ENCODE data around the gene MIR17HG.

MIR17HG gene

GRCh38 chr13:91368676-91369440 is 21.4 kb downstream of the MIR17HG start:
- DNase-seq (ENCODE audit: low read depth): no peak

DNA sequence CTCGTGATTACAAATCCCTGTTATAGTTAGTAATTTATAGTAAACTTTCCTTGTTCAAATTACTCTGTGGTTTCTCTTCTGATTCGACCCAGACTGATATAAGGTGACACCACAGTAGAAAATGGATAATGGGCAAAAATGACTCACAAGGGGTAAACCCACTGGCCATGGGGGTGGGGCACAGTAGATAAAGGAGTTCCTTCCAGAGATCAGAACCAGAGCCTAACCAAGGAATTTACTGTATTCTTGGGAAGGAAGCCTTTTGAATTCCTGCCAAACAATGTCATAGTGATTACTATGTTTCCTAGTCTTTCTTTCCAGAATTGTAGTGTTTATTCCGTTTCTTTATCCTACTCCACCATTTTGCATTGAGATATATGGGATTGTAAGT is 21.9 kb downstream of the MIR17HG start:
- no peak for DNase-seq (ENCODE audit: low read depth)

- no peak for DNase-seq (ENCODE audit: low read depth)
These were observed 23.0 kb downstream of the MIR17HG start for GRCh38 chr13:91370501-91370900.

DNA sequence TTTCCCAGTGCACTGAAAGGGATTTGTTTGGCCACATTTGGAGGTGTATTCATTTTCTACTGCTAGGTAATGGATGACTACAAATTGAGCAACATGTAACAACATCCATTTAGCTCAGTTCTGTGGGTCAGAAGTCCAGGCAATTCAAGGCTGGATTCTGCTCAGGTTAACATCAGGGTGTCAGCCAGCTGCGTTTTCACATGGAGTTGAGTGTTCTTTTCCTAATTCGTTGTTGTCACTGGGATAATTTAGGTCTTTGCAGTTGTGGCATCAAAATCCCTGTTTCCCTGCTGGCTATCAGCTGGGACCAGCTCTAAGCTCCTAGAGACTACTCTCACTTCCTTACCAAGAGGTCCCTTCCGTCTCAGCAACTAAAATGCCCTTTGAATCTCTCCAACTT is 25.4 kb downstream of the MIR17HG start:
- no peak for DNase-seq (ENCODE audit: low read depth)

DNA sequence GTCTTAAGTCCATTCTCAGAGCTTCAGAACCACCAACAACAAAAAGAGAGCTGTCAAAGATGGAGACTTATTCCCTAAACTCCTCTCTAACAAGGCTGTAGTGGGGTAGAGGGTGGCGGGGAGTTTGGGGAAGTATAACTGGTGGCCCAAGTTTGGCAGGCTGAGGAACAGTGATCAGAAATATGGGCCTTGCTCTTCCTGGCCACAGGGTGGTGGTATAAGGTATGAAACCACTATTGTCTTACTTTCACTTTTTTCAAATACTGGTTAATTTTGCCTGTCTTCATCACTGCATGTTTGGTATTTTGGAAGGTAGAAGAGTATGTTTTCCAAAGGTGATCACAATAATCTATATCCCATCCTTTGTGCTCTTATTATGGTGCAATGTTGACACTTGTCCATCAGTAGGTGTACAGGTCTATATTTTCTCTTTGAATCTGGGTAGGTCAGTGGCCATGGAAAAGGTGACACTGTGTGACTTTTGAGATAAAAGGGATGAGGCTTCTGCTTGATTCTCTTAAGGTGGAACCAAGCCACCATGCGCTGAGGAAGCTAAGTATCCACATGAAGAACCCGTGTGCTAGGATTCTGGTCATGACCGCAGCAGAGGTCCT is 27.7 kb downstream of the MIR17HG start:
- DNase-seq (ENCODE audit: low read depth): no peak

DNA sequence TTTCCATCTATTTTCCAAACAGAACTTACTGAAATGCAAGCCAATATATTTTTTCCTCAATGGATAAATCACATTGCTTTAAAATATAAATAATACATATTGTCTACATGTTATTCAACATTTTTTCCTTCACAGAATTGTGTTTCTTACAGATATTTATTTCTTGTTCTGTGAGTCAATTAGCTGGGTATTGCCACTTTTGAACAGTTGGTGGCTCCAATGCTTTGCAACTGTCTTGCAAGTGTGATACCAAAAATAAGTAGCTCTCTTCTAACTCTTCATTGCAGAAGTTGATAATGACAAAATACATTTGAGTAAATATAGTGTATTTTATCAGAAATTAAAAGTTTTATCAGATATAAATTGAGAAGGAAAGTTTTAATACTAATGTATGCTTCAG is 33.9 kb downstream of the MIR17HG start:
- DNase-seq (ENCODE audit: low read depth): no peak

DNA sequence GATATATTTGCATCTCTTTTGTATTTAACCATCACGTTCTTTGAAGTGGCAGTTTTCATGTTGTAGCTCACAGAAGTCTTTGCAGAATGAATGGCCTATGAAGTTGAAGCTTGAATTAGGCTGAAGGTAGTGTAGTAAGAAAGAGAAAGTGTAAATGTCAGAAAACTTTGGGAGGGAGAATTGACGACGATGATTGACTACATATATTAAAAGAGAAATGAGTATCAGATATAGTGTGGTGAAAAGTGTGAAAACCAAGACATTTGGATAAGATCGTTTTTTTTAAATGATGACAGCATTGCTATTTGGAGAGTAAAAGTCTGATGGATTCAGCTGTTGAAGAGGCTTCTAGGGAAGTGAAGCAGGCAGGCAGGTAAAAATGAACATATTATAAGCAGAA is 36.3 kb downstream of the MIR17HG start:
- no peak for DNase-seq (ENCODE audit: low read depth)

DNA sequence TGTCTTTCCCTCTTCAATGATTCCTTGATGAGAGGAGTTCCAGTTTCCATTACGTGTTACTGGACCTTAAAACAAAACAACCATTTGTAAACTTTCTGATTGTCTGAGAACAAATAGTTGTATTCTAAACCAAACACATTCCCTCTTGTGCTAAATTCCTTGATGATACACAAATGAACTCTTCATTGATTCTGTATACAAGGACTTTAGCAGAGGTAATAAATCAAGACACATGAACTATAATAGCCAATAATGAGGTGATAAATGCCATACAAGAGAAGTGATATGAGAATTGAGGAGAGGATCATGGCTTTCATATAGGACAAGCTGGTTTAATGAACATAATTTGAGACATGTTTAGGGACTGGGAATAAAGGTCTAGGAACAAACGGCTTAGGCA is 37.4 kb downstream of the MIR17HG start:
- no peak for DNase-seq (ENCODE audit: low read depth)

DNA sequence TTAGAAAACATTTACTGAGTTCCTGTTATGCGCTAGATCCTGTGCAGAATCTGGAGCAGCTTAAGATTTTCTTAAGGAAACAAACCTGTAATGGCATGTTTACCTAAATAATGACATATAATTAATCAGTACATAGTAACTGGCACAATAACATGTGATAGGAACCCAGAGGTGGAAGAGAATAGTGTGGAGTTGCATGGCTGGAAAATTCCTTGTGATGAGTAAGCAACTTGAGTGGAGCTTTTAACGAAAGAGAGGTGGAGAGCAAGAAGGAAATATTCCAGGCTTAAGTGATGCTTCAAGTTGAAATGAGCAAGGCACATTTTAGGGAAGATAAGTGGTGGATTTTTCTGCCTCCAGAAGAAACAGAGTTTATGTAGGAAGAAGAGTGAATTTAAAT is 41.7 kb downstream of the MIR17HG start:
- DNase-seq (ENCODE audit: low read depth): no peak

- DNase-seq (ENCODE audit: low read depth): no peak
These were observed 50.1 kb downstream of the MIR17HG start for GRCh38 chr13:91397595-91397994.

DNA sequence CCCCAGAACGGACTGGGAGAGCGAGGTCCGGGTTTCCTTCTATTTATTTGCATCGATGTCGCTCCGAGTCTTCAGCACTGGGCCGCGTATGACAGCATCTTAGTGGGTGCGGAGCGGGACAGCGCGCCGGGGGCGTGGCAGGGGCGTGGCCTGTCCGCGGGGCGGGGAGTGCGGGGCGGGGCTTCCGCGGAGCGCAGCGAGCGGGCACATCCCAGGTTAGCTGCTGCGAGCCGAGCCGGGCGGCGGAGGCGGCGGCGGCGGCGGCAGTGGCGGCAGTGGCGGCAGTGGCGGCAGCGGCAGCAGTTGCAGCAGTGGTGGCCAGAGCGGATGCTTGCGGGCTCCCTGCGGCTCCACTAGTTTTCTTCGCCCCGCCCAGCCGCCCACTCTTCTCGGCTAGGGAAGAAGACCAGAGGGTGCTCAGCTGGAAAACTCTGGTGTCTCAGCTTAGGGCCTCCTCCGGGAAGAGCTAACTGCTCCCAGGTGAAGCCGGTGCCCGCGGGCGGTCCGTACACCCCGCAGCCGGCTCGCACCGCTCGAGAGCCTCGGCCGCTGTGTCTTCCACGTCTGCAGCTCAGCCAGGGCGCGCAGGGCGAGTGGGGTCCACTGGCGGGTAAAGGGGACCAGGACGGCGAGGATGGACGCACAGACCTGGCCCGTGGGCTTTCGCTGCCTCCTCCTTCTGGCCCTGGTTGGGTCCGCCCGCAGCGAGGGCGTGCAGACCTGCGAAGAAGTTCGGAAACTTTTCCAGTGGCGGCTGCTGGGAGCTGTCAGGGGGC is 51.1 kb downstream of the MIR17HG start, which contains the start of gene GPC5:
Gene GPC5 (plus strand): TSS at position 209 of the 776 bp plus-strand sequence.
- no peak for DNase-seq (ENCODE audit: low read depth)

DNA sequence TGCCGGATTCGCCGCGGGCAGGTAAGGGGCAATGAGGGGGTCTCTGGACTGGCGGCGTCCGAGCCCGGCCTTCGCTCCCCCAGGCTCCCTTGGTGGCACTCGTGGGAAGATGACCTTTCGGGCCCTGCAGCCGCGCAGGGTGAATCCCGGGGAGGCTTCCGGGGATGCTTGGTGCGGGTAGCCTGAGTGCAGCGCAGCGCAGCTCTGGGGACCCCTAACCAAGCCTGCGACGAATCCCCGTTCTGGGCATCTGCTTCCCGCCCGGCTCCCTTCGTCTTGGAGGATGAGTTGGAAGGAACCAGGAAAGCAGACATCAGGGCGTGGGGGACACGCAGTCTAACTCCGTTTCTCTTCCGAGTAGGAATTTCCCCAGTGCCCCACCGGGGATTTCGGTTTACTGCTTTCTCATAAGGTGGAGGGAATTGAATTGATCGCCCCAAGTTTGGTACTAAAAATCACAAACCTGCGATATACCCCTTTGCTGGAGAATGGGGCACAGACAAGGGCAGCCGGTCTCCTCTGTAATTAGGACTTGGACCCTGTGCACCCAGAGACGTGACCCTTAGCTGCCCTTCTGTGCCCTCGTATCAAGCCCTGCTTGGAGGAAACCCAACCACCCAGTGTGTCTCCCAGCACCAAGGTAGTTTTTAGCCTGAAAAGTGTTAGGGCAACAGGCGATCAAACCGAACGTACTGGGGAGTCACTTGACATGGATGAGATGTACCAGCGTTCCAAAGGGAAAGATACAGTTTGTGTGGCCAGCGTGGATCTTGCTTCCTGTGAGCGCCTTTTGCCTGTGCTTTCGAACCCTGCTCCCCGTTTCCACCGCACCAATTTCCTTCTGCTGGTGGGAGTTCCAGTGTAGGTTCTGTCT is 51.9 kb downstream of the MIR17HG start:
- DNase-seq (ENCODE audit: low read depth): no peak

- no peak for DNase-seq (ENCODE audit: low read depth)
These were observed 52.5 kb downstream of the MIR17HG start for GRCh38 chr13:91400063-91400399.

- no peak for DNase-seq (ENCODE audit: low read depth)
These were observed 53.2 kb downstream of the MIR17HG start for GRCh38 chr13:91400671-91401070.

DNA sequence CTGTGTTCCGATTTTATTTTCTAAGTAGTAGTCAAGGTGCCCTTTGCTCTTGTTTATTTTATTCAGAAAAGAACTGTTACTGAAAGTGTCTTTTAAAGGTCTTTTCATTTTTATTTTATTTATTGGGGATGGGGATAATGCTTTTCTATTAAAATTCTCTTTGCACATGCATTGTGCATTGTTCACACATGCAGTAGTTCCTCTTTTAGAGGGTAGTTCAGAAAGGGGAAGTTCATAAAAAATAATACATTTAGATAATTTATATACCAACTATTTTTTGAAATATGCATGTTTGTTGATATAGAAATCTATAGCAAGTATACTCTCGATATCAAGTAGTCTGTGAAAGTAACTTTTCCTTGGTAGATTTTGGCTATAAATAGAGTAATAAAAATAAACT is 54.4 kb downstream of the MIR17HG start:
- DNase-seq (ENCODE audit: low read depth): no peak
